Nephron progenitor cell (in vitro differentiated cells): ENCODE data around the gene CNGB1.
"Not testable (repeated sequence)": the region's sequence is repeated elsewhere in the genome, so short reads cannot be mapped to it uniquely, and the experiment has no call there.

Experiments
- DNase-seq: peaks from one replicate; pipeline ENCODE4 v3.0.0; 2021
- H3K27ac Mint-ChIP-seq: 2 replicates; pipeline ENCODE4 v1.8.0; 2021; ENCODE audit warnings: mild to moderate bottlenecking, moderate library complexity, mixed read lengths
- H3K27me3 Mint-ChIP-seq: 2 replicates; pipeline ENCODE4 v1.8.0; 2021; ENCODE audit warnings: mild to moderate bottlenecking, low read depth, mixed read lengths; ENCODE audit not compliant: poor library complexity
- H3K36me3 Mint-ChIP-seq: 2 replicates; pipeline ENCODE4 v1.8.0; 2021; ENCODE audit warnings: low read depth, mixed read lengths
- H3K4me1 Mint-ChIP-seq: 2 replicates; pipeline ENCODE4 v1.8.0; 2021; ENCODE audit warnings: mixed read lengths
- H3K4me3 Mint-ChIP-seq: 2 replicates; pipeline ENCODE4 v1.8.0; 2021; ENCODE audit warnings: mild to moderate bottlenecking, moderate library complexity, mixed read lengths
- H3K9me3 Mint-ChIP-seq: 2 replicates; pipeline ENCODE4 v1.8.0; 2021; ENCODE audit warnings: mild to moderate bottlenecking, moderate library complexity, mixed read lengths
- CTCF ChIP-seq: fragments of 200-600 bp; sonication (generic); IDR thresholded peaks from 2 replicates; pipeline ENCODE4 v1.5.0; 2021; ENCODE audit warnings: antibody characterized with exemption

CNGB1 gene

GRCh38 chr16:57923841-57924240 is 47.1 kb downstream of the CNGB1 start:
- Mint-ChIP-seq H3K9me3 (no peaks in the 10 kb centered on the region), H3K27me3 (peaks cover 21% of the 10 kb centered on the region), H3K4me3 (no peak overlapping the region), H3K36me3 (no peaks in the 10 kb centered on the region), H3K4me1 (no peaks in the 10 kb centered on the region), H3K27ac (no peak overlapping the region)
- no peak for TF ChIP-seq CTCF
- no peak for DNase-seq

- no peaks in the 10 kb centered on the region for H3K9me3 Mint-ChIP-seq
- no peak overlapping the region for H3K4me3 Mint-ChIP-seq
- H3K36me3 Mint-ChIP-seq: no peaks in the 10 kb centered on the region
- no peaks in the 10 kb centered on the region for H3K4me1 Mint-ChIP-seq
- TF ChIP-seq CTCF: no peak
- no peak for DNase-seq
- no peak overlapping the region for H3K27ac Mint-ChIP-seq
- H3K27me3 Mint-ChIP-seq: peaks cover 21% of the 10 kb centered on the region
Measured at GRCh38 chr16:57923418-57923817, 47.5 kb downstream of the CNGB1 start.

GRCh38 chr16:57920880-57921229 is 50.1 kb downstream of the CNGB1 start:
- TF ChIP-seq CTCF: no peak
- no peak overlapping the region for H3K4me3 Mint-ChIP-seq
- H3K9me3 Mint-ChIP-seq: no peaks in the 10 kb centered on the region
- H3K27ac Mint-ChIP-seq: no peak overlapping the region
- DNase-seq: no peak
- H3K36me3 Mint-ChIP-seq: no peaks in the 10 kb centered on the region
- H3K4me1 Mint-ChIP-seq: peaks cover 5% of the 10 kb centered on the region
- H3K27me3 Mint-ChIP-seq: peaks cover 24% of the 10 kb centered on the region

GRCh38 chr16:57920215-57920879 is 50.6 kb downstream of the CNGB1 start:
- Mint-ChIP-seq H3K4me3 (no peak overlapping the region), H3K27ac (no peak overlapping the region), H3K9me3 (no peaks in the 10 kb centered on the region), H3K36me3 (no peaks in the 10 kb centered on the region), H3K27me3 (peaks cover 24% of the 10 kb centered on the region), H3K4me1 (peaks cover 5% of the 10 kb centered on the region)
- no peak for TF ChIP-seq CTCF
- DNase-seq: no peak

GRCh38 chr16:57918994-57919393 is 51.9 kb downstream of the CNGB1 start:
- Mint-ChIP-seq H3K4me1 (peaks cover 5% of the 10 kb centered on the region), H3K9me3 (no peaks in the 10 kb centered on the region), H3K4me3 (no peak overlapping the region), H3K27ac (no peak overlapping the region), H3K27me3 (peaks cover 24% of the 10 kb centered on the region), H3K36me3 (no peaks in the 10 kb centered on the region)
- TF ChIP-seq CTCF: no peak
- no peak for DNase-seq

GRCh38 chr16:57918444-57918843 is 52.5 kb downstream of the CNGB1 start:
- Mint-ChIP-seq H3K9me3 (no peaks in the 10 kb centered on the region), H3K36me3 (no peaks in the 10 kb centered on the region), H3K4me1 (peaks cover 5% of the 10 kb centered on the region), H3K27me3 (peaks cover 19% of the 10 kb centered on the region), H3K4me3 (no peak overlapping the region), H3K27ac (no peak overlapping the region)
- TF ChIP-seq CTCF: no peak
- no peak for DNase-seq

- not testable (repeated sequence) for DNase-seq, H3K9me3 Mint-ChIP-seq, H3K4me3 Mint-ChIP-seq, H3K27ac Mint-ChIP-seq, H3K4me1 Mint-ChIP-seq, H3K36me3 Mint-ChIP-seq
- H3K27me3 Mint-ChIP-seq: peaks cover 17% of the 10 kb centered on the region
Measured at GRCh38 chr16:57917929-57918328, 53.0 kb downstream of the CNGB1 start.

- H3K4me1 Mint-ChIP-seq, DNase-seq, H3K4me3 Mint-ChIP-seq, H3K27ac Mint-ChIP-seq, H3K36me3 Mint-ChIP-seq, H3K9me3 Mint-ChIP-seq: not testable (repeated sequence)
- peaks cover 15% of the 10 kb centered on the region for H3K27me3 Mint-ChIP-seq
Measured at GRCh38 chr16:57917489-57917888, 53.4 kb downstream of the CNGB1 start.
